Measurements from ENCODE around the gene BAIAP2. TPM values are rescaled to one million over a fixed set of nuclear protein-coding genes. Genes with fewer than 3 reads are reported as not detected.

The BAIAP2 gene
- polyA plus RNA-seq, 3 donors, result 43.7 to 47.5 (median 44.5) TPM

Other genes with a start within 250 kb of the BAIAP2 start
- gene CHMP6, start 43.3 kb upstream of the BAIAP2 start, polyA plus RNA-seq (ENCODE audit: insufficient read length in 3 of 3), result 10 to 100 TPM; 24.8 to 32.9 (median 25.4) TPM
- under 1 TPM; 0.14 to 0.57 (median 0.22) TPM for gene PVALEF, start 130.4 kb downstream of the BAIAP2 start, polyA plus RNA-seq (ENCODE audit: insufficient read length in 3 of 3)
- gene AATK, start 131.1 kb downstream of the BAIAP2 start, polyA plus RNA-seq (ENCODE audit: insufficient read length in 3 of 3), result 1 to 10 TPM; 3.0 to 7.8 (median 4.6) TPM
- gene CEP131, start 187.8 kb downstream of the BAIAP2 start, polyA plus RNA-seq (ENCODE audit: insufficient read length in 3 of 3), result 10 to 100 TPM; 14.4 to 25.3 (median 20.5) TPM
- 10 to 100 TPM; 14.3 to 28.4 (median 21.5) TPM for gene TEPSIN, start 203.9 kb downstream of the BAIAP2 start, polyA plus RNA-seq (ENCODE audit: insufficient read length in 3 of 3)
- 10 to 100 TPM; 48.9 to 58.4 (median 51.8) TPM for gene NDUFAF8, start 204.2 kb downstream of the BAIAP2 start, polyA plus RNA-seq (ENCODE audit: insufficient read length in 3 of 3)

Measured in renal cortex interstitium (tissue), 3 donors.